ENCODE measurements around the gene HJV.
"Not testable (repeated sequence)": the region's sequence is repeated elsewhere in the genome, so short reads cannot be mapped to it uniquely, and the experiment has no call there.

GRCh38 chr1:146025787-146026495 lies 4.4 kb upstream of the HJV start:
- TF ChIP-seq, protein P1, sequence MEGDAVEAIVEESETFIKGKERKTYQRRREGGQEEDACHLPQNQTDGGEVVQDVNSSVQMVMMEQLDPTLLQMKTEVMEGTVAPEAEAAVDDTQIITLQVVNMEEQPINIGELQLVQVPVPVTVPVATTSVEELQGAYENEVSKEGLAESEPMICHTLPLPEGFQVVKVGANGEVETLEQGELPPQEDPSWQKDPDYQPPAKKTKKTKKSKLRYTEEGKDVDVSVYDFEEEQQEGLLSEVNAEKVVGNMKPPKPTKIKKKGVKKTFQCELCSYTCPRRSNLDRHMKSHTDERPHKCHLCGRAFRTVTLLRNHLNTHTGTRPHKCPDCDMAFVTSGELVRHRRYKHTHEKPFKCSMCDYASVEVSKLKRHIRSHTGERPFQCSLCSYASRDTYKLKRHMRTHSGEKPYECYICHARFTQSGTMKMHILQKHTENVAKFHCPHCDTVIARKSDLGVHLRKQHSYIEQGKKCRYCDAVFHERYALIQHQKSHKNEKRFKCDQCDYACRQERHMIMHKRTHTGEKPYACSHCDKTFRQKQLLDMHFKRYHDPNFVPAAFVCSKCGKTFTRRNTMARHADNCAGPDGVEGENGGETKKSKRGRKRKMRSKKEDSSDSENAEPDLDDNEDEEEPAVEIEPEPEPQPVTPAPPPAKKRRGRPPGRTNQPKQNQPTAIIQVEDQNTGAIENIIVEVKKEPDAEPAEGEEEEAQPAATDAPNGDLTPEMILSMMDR (IDR thresholded peaks at IDR 0.05): not testable (repeated sequence)
- TF ChIP-seq, protein P2, sequence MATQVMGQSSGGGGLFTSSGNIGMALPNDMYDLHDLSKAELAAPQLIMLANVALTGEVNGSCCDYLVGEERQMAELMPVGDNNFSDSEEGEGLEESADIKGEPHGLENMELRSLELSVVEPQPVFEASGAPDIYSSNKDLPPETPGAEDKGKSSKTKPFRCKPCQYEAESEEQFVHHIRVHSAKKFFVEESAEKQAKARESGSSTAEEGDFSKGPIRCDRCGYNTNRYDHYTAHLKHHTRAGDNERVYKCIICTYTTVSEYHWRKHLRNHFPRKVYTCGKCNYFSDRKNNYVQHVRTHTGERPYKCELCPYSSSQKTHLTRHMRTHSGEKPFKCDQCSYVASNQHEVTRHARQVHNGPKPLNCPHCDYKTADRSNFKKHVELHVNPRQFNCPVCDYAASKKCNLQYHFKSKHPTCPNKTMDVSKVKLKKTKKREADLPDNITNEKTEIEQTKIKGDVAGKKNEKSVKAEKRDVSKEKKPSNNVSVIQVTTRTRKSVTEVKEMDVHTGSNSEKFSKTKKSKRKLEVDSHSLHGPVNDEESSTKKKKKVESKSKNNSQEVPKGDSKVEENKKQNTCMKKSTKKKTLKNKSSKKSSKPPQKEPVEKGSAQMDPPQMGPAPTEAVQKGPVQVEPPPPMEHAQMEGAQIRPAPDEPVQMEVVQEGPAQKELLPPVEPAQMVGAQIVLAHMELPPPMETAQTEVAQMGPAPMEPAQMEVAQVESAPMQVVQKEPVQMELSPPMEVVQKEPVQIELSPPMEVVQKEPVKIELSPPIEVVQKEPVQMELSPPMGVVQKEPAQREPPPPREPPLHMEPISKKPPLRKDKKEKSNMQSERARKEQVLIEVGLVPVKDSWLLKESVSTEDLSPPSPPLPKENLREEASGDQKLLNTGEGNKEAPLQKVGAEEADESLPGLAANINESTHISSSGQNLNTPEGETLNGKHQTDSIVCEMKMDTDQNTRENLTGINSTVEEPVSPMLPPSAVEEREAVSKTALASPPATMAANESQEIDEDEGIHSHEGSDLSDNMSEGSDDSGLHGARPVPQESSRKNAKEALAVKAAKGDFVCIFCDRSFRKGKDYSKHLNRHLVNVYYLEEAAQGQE (IDR thresholded peaks at IDR 0.05; ENCODE audit: insufficient read depth in 1 of 2, low read depth in 2 of 2, low read length in 1 of 2): not testable (repeated sequence)
- not testable (repeated sequence) for TF ChIP-seq POLR2AphosphoS5 (IDR thresholded peaks at IDR 0.05; ENCODE audit: low read depth, low read length); SIN3A (IDR thresholded peaks at IDR 0.05; ENCODE audit: borderline replicate concordance, insufficient read depth, low read depth, low read length); TCF7L2 (IDR thresholded peaks at IDR 0.05; ENCODE audit: low read depth, low read length)

Data from Panc1 (cell line).